ENCODE measurements around the gene BRDT.

BRDT gene

DNA sequence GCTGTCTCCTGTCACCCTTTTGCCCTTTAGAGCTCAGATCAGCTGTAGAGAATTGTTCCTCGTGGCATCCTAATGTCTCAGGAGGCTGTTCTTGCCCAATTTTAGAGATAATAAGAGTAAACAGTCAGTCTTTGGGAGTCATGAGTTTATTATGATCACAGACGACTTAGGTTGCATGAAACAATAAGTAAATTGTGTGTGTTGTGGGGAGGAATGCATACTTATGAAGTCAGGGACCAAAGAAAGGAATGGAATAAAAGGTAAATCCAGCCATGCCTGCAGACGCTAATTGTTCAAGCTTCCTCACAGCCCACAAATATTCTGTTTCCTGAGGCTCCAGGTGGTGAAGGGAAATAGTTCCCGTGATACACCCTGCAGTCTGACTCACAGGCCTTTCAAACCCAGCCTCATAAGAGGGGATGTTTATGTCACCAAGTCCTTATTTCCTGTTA, 81.5 kb downstream of the BRDT start:
- TF ChIP-seq EZH2phosphoT487 (IDR thresholded peaks at IDR 0.05; ENCODE audit: borderline replicate concordance): no peak
- TF ChIP-seq, protein P1, sequence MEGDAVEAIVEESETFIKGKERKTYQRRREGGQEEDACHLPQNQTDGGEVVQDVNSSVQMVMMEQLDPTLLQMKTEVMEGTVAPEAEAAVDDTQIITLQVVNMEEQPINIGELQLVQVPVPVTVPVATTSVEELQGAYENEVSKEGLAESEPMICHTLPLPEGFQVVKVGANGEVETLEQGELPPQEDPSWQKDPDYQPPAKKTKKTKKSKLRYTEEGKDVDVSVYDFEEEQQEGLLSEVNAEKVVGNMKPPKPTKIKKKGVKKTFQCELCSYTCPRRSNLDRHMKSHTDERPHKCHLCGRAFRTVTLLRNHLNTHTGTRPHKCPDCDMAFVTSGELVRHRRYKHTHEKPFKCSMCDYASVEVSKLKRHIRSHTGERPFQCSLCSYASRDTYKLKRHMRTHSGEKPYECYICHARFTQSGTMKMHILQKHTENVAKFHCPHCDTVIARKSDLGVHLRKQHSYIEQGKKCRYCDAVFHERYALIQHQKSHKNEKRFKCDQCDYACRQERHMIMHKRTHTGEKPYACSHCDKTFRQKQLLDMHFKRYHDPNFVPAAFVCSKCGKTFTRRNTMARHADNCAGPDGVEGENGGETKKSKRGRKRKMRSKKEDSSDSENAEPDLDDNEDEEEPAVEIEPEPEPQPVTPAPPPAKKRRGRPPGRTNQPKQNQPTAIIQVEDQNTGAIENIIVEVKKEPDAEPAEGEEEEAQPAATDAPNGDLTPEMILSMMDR (conservative IDR thresholded peaks at IDR 0.05; ENCODE audit: low read length): no peak; the same call in 1 of the 2 replicates
- no peaks in the 10 kb centered on the region for H3K9me2 ChIP-seq (replicated peaks; ENCODE audit: low read depth, low read length)
- peak overlapping the region; percentile 83 for H3K9ac ChIP-seq (ENCODE audit: low read depth, low read length, poor library complexity, severe bottlenecking)
- no peaks in the 10 kb centered on the region for H4K20me1 ChIP-seq (ENCODE audit: insufficient read depth, low read length, poor library complexity, severe bottlenecking)
- no peaks in the 10 kb centered on the region for H3K27me3 ChIP-seq (ENCODE audit: insufficient read depth, low read length, poor library complexity, severe bottlenecking)
- no peaks in the 10 kb centered on the region for H3F3A ChIP-seq (ENCODE audit: low read depth)
- H3K4me3 ChIP-seq (ENCODE audit: low read length, poor library complexity, severe bottlenecking): peak overlapping the region; percentile 81
- H3K4me1 ChIP-seq (ENCODE audit: insufficient read depth, low read length, poor library complexity, severe bottlenecking): peaks cover 30% of the 10 kb centered on the region
- peak overlapping the region; percentile 93 for H2AFZ ChIP-seq (ENCODE audit: low read length)
- H3K9me3 ChIP-seq (ENCODE audit: insufficient read depth, low read depth, low read length): no peaks in the 10 kb centered on the region
- H3K79me2 ChIP-seq (ENCODE audit: insufficient read depth, low read length): no peaks in the 10 kb centered on the region
- peak overlapping the region; percentile 97 for H3K4me2 ChIP-seq (ENCODE audit: low read depth, low read length, poor library complexity, severe bottlenecking)
- no peaks in the 10 kb centered on the region for H3K36me3 ChIP-seq (ENCODE audit: insufficient read depth, low read length)

- Histone ChIP-seq H3K4me1 (ENCODE audit: insufficient read depth, low read length, poor library complexity, severe bottlenecking) (peaks cover 30% of the 10 kb centered on the region), H3K9ac (ENCODE audit: low read depth, low read length, poor library complexity, severe bottlenecking) (peak overlapping the region; percentile 83), H3F3A (ENCODE audit: low read depth) (no peaks in the 10 kb centered on the region), H3K27me3 (ENCODE audit: insufficient read depth, low read length, poor library complexity, severe bottlenecking) (no peaks in the 10 kb centered on the region), H3K4me3 (ENCODE audit: low read length, poor library complexity, severe bottlenecking) (peak overlapping the region; percentile 81), H3K36me3 (ENCODE audit: insufficient read depth, low read length) (no peaks in the 10 kb centered on the region), H2AFZ (ENCODE audit: low read length) (peak overlapping the region; percentile 93), H3K4me2 (ENCODE audit: low read depth, low read length, poor library complexity, severe bottlenecking) (peak overlapping the region; percentile 97), H3K79me2 (ENCODE audit: insufficient read depth, low read length) (no peaks in the 10 kb centered on the region), H3K9me3 (ENCODE audit: insufficient read depth, low read depth, low read length) (no peaks in the 10 kb centered on the region), H3K9me2 (replicated peaks; ENCODE audit: low read depth, low read length) (no peaks in the 10 kb centered on the region), H4K20me1 (ENCODE audit: insufficient read depth, low read length, poor library complexity, severe bottlenecking) (no peaks in the 10 kb centered on the region)
- TF ChIP-seq, protein P1 (conservative IDR thresholded peaks at IDR 0.05; ENCODE audit: low read length): no peak
- TF ChIP-seq EZH2phosphoT487 (IDR thresholded peaks at IDR 0.05; ENCODE audit: borderline replicate concordance): no peak
Measured at GRCh38 chr1:92031281-92032110, 82.3 kb downstream of the BRDT start.

DNA sequence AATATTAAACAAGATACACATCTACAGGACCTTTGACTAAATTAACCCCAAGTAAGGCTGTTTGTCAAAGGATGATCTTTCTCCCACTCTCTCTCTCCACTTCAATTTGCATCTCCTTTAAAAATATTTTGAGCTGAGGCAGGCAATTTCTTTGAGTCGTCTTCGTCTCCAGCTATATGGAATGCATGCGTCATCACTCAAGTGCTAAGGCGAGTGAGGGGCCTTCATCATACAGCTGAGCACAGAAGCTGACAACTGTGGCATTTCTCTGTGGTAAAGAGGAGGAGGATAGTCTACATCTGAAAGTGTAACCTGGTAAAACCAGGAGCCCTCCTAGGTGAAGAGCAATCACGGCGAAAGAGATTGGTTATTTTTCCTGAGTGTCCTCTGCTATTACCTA, 88.2 kb downstream of the BRDT start:
- TF ChIP-seq EZH2phosphoT487 (IDR thresholded peaks at IDR 0.05; ENCODE audit: borderline replicate concordance): no peak
- TF ChIP-seq, protein P1 (conservative IDR thresholded peaks at IDR 0.05; ENCODE audit: low read length): no peak

More for the DNA sequence above, 88.2 kb downstream of the BRDT start:
- Histone ChIP-seq H3K4me2 (ENCODE audit: low read depth, low read length, poor library complexity, severe bottlenecking) (no peak overlapping the region), H3F3A (ENCODE audit: low read depth) (no peaks in the 10 kb centered on the region), H3K27me3 (ENCODE audit: insufficient read depth, low read length, poor library complexity, severe bottlenecking) (no peaks in the 10 kb centered on the region), H3K9me3 (ENCODE audit: insufficient read depth, low read depth, low read length) (no peaks in the 10 kb centered on the region), H3K36me3 (ENCODE audit: insufficient read depth, low read length) (no peaks in the 10 kb centered on the region), H3K4me1 (ENCODE audit: insufficient read depth, low read length, poor library complexity, severe bottlenecking) (peaks cover 4% of the 10 kb centered on the region), H3K9ac (ENCODE audit: low read depth, low read length, poor library complexity, severe bottlenecking) (no peak overlapping the region), H4K20me1 (ENCODE audit: insufficient read depth, low read length, poor library complexity, severe bottlenecking) (no peaks in the 10 kb centered on the region), H3K4me3 (ENCODE audit: low read length, poor library complexity, severe bottlenecking) (no peak overlapping the region), H2AFZ (ENCODE audit: low read length) (0 out of 2 replicates have a peak overlapping the region, but pooled peaks have one; percentile 11), H3K79me2 (ENCODE audit: insufficient read depth, low read length) (no peaks in the 10 kb centered on the region), H3K9me2 (replicated peaks; ENCODE audit: low read depth, low read length) (no peaks in the 10 kb centered on the region)
